Neutrophil (primary cell): ENCODE data around the gene C9orf50.

Source experiments
- H3K27ac ChIP-seq: fragments of 200-600 bp; sonication (generic); 2 replicates; pipeline ENCODE4 v1.5.1; 2016; ENCODE audit warnings: mild to moderate bottlenecking, moderate library complexity
- H3K27me3 ChIP-seq: fragments of 200-600 bp; sonication (generic); 2 replicates; pipeline ENCODE4 v1.6.0; 2016; ENCODE audit warnings: mild to moderate bottlenecking
- H3K36me3 ChIP-seq: fragments of 200-600 bp; sonication (generic); 2 replicates; pipeline ENCODE4 v1.5.1; 2017
- H3K4me1 ChIP-seq, 2 experiments: fragments of 200-600 bp in 1 of 2; sonication (generic) in 1 of 2; 1 replicate in 1 of 2; 2 replicates in 1 of 2; pipeline versions ENCODE4 v1.5.1 to v1.6.1; 2013 to 2016; ENCODE audit warnings: low read depth in 1 of 2, low read length in 1 of 2, mild to moderate bottlenecking in 1 of 2, moderate library complexity in 1 of 2; ENCODE audit not compliant: control insufficient read depth in 1 of 2, insufficient read depth in 1 of 2
- H3K4me3 ChIP-seq, 2 experiments: fragments of 200-600 bp in 1 of 2; sonication (generic) in 1 of 2; 1 replicate in 1 of 2; 2 replicates in 1 of 2; pipeline ENCODE4 v1.5.1; 2013 to 2016; ENCODE audit warnings: low read depth in 1 of 2, low read length in 1 of 2, mild to moderate bottlenecking in 1 of 2, moderate library complexity in 1 of 2
- H3K9me3 ChIP-seq: fragments of 200-600 bp; sonication (generic); 2 replicates; pipeline ENCODE4 v1.5.1; 2016
- TF ChIP-seq, protein P1 (sequence below): fragments of 200-600 bp; sonication (generic); IDR thresholded peaks from 2 replicates; pipeline ENCODE4 v1.5.1; 2016; ENCODE audit warnings: antibody characterized with exemption

C9orf50 gene

DNA sequence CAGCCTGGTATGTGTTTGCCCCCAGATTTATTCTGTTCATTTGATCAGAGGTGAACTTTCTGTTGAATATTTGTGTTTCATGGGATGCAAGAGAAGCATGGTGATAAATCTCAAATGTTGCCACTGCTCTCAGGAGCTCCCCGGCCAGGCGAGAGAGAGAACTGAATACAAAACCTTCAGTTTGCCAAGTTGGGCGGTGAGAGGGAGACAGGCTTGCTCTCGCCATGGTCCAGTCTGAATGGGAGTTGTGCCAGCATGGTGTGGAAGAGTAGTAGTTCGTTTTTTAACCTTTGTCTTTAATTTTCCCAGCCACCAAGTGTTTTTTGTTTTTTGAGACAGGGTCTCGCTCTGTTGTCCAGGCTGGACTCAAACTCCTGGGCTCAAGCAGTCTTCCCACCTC lies 7.8 kb upstream of the C9orf50 start:
- no peak overlapping the region for H3K4me3 ChIP-seq
- H3K36me3 ChIP-seq: peaks cover 16% of the 10 kb centered on the region
- H3K27me3 ChIP-seq: no peaks in the 10 kb centered on the region
- H3K4me1 ChIP-seq: peaks cover 49 to 50% of the 10 kb centered on the region in 2 experiments
- no peak overlapping the region for H3K27ac ChIP-seq
- TF ChIP-seq, protein P1, sequence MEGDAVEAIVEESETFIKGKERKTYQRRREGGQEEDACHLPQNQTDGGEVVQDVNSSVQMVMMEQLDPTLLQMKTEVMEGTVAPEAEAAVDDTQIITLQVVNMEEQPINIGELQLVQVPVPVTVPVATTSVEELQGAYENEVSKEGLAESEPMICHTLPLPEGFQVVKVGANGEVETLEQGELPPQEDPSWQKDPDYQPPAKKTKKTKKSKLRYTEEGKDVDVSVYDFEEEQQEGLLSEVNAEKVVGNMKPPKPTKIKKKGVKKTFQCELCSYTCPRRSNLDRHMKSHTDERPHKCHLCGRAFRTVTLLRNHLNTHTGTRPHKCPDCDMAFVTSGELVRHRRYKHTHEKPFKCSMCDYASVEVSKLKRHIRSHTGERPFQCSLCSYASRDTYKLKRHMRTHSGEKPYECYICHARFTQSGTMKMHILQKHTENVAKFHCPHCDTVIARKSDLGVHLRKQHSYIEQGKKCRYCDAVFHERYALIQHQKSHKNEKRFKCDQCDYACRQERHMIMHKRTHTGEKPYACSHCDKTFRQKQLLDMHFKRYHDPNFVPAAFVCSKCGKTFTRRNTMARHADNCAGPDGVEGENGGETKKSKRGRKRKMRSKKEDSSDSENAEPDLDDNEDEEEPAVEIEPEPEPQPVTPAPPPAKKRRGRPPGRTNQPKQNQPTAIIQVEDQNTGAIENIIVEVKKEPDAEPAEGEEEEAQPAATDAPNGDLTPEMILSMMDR: no peak
- no peaks in the 10 kb centered on the region for H3K9me3 ChIP-seq

DNA sequence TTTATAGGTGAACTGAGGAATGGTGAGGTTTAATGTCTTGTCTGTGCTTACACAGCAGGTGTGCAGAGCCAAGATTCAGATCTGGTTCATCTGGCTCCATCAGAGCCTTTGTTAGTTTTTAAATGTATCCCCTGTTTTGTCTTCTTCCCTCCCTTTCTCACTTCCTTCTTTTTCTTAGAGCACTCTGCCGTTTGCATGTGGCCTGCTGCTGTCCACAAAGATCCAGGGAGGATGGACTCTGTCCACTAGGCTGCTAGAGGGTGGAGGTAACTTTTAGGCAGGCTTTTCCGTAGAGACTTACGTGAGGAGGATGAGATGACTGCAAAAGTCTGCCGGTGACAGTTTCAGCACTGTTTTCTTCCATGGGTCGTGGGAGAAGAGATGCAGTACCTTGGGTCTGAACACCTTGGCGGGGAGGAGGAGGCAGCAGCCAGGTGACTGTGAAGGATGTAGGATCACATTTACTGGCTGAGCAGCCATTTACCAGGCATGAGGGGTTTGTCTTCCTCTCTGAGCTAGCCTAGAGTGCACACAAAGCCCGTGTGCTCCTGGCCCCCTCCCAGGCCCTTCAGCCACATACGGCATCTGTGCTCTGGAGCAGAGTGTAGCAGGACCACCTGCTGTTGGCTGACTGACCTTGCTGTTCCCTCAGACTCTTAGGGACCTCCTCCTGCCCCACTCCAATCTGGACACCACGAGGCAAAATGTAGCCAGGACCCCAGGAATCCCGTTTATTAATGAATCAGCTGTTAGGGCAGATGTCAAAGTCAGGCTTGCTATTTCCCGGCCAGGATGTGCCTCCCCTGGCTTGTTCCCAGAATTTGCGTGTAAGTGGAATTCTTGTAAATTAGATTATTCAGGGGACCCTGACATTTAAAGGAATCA lies 6.9 kb upstream of the C9orf50 start:
- H3K27ac ChIP-seq: peak overlapping the region; percentile 97
- H3K36me3 ChIP-seq: peaks cover 9% of the 10 kb centered on the region
- no peaks in the 10 kb centered on the region for H3K9me3 ChIP-seq
- no peaks in the 10 kb centered on the region for H3K27me3 ChIP-seq
- H3K4me1 ChIP-seq: peaks cover 55% of the 10 kb centered on the region in 2 experiments
- peak overlapping the region in 1 of 2 experiments; percentile 80 for H3K4me3 ChIP-seq
- TF ChIP-seq, protein P1: no peak

DNA sequence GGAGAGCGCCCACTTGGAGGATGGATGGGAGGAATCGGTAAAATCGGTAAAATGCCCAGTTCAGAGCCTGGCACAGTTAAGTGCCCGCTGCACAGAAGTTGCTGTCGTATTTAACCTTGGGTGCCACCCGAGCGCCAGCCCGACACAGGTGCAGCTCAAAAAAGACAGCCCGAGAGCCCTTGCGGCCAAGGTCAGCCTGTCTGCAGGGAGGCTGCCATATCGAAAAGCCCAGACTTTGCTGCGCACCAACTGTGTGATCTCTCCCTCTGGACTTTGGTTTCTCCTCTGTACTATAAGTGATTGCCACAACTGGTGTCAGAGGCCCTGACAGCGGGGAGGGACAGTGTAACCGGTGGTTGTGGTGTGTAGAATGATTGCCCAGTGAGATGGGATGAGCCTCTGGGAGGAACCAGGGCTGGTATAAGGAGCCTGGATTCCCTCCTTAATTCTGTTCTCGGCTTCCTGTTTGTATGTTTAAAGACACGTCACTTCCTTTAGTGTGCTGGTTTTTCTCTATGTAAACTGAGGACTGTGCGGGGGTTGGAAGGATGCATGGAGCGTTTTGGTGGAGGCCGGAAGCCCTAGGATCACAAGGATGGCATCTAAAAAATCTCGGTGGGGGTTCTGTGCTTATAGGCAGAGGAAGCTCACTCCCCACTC lies 5.9 kb upstream of the C9orf50 start:
- Histone ChIP-seq H3K4me1 (peaks cover 55% of the 10 kb centered on the region in 2 experiments), H3K4me3 (peak overlapping the region; percentile 80 to 93), H3K36me3 (peaks cover 4% of the 10 kb centered on the region), H3K27ac (peak overlapping the region; percentile 97), H3K9me3 (no peaks in the 10 kb centered on the region), H3K27me3 (peaks cover 2% of the 10 kb centered on the region)
- TF ChIP-seq, protein P1: no peak

DNA sequence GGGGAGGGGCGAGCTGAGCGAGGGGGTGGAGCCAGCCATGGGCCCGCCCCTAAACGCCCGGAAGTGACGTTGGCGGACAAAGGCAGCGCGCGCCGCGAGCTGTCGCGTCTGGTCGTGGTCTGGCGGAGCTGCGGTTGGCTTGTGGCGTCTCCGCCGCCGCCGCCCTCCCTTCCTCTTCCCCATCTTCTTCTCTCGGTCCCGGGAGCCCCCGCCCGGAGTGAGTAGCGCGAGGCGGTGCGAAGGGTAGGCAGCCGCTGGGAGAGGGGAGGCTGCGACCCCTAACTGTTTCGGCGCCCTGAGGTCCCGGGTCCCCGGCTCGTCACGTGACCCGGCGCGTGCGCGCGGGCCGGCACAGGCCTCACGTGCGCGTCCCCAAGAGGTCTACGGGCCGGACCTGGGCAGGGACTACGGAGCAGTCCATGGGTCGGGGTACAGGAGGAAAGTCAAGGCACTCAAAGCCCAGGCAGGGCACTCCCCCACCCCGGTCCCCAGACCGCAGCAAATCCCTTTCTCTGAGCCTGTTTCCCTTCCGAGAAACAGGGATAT lies 5.3 kb upstream of the C9orf50 start, which contains the start of gene NTMT1:
NTMT1 (plus strand) TSS at position 85 of the 546 bp plus-strand sequence. CDS start 6,541 bp downstream, outside the sequence.
- TF ChIP-seq, protein P1: peak; percentile 39
- peaks cover 55% of the 10 kb centered on the region in 2 experiments for H3K4me1 ChIP-seq

DNA sequence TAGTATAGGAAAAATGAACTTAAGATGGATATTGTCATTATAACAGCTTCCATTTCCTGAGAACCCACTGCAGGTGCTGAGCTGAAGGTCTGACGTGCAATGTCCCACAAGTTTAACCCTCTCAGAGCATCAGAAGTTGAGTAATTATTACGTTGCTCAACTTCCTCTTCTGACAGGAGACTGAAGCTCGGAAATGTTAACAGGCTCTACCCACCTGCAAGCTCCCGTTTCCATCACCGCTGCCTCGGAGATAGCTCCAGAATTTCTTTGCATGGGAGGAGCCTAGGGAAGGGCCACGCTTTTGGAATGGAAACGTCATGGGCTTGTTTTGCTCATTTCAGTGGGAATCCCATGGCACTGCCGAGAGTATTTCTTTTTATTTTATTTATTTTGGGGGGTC lies 4.0 kb upstream of the C9orf50 start:
- Histone ChIP-seq H3K27ac (peak overlapping the region; percentile 97), H3K27me3 (peaks cover 20% of the 10 kb centered on the region), H3K4me3 (peak overlapping the region; percentile 80 to 93), H3K4me1 (peaks cover 61 to 65% of the 10 kb centered on the region in 2 experiments), H3K9me3 (no peaks in the 10 kb centered on the region), H3K36me3 (no peaks in the 10 kb centered on the region)
- TF ChIP-seq, protein P1: no peak

More for the DNA sequence above, 5.3 kb upstream of the C9orf50 start, which contains the start of gene NTMT1:
- Histone ChIP-seq H3K4me3 (peak within 1 kb of the TSS; percentile 80 to 93), H3K36me3 (no peaks in the 10 kb centered on the region), H3K27me3 (peaks cover 8% of the 10 kb centered on the region), H3K9me3 (no peaks in the 10 kb centered on the region), H3K27ac (peak within 1 kb of the TSS; percentile 97)
